ENCODE measurements around the gene GTF3C5. TPM values are rescaled to one million over a fixed set of nuclear protein-coding genes. Genes with fewer than 3 reads are reported as not detected.

GTF3C5 gene
- total and polyA plus RNA-seq, 2 of the 4 experiments (the other 2 are of a cell fraction) = 49.1 to 52.3 TPM

GRCh38 chr9:133003671-133004090, 27.1 kb upstream of the GTF3C5 start:
- H3K27me3 ChIP-seq (ENCODE audit: control insufficient read depth, insufficient read depth, low read length) = peaks cover 67% of the 10 kb centered on the region
- H2AK9ac ChIP-seq (replicated peaks; ENCODE audit: low read depth, low read length, poor library complexity) = no peak overlapping the region
- no peaks in the 10 kb centered on the region for H3K4me1 ChIP-seq (ENCODE audit: control insufficient read depth, insufficient read depth, low read length)
- no peak overlapping the region for H3K18ac ChIP-seq (ENCODE audit: low read depth, low read length)
- H4K20me1 ChIP-seq (ENCODE audit: insufficient read depth, low read length) = no peaks in the 10 kb centered on the region
- H3K4ac ChIP-seq (ENCODE audit: low read depth, low read length) = no peak overlapping the region
- no peaks in the 10 kb centered on the region for H3K79me1 ChIP-seq (ENCODE audit: low read depth in 1 of 2, low read length in 2 of 2)
- H3K27ac ChIP-seq (ENCODE audit: insufficient read depth, low read length) = no peak overlapping the region
- peak overlapping the region; percentile 14 for H2AFZ ChIP-seq (replicated peaks; ENCODE audit: low read length, poor library complexity)
- H2BK15ac ChIP-seq (ENCODE audit: low read depth, low read length) = no peak overlapping the region
- H3K9ac ChIP-seq (ENCODE audit: low read depth, low read length) = no peak overlapping the region
- no peak overlapping the region for H2AK5ac ChIP-seq (ENCODE audit: low read depth, low read length)
- no TSS peak for BruUV-seq (replicated peaks)
- H3K9me3 ChIP-seq (ENCODE audit: control insufficient read depth, insufficient read depth, low read length) = no peaks in the 10 kb centered on the region
- DNase-seq (no peak), ATAC-seq (ENCODE audit: low read depth) (no peak)
- ChIA-PET POLR2A (ENCODE audit: unreplicated experiment) (no interaction called here), CTCF (interaction anchor here (0.8 kb wide), 1 partner anchor 18 kb away, joined by 3 read pairs; no protein-coding TSS in a partner anchor)
- WGBS, 2 experiments (ENCODE audit: extremely low coverage in 2 of 2, insufficient read length in 1 of 2) = 24% methylated on average over 5 of the region's 9 CpGs; no CpG with 5 or more reads in 1 of the 2 experiments
- no peak overlapping the region for H3K56ac ChIP-seq (ENCODE audit: extremely low read depth, insufficient read depth, low read length)
- no peak overlapping the region for H2BK120ac ChIP-seq (ENCODE audit: low read depth, low read length)
- no peak overlapping the region for H2BK5ac ChIP-seq (ENCODE audit: low read depth, low read length, poor library complexity, severe bottlenecking)
- no peaks in the 10 kb centered on the region for H3K36me3 ChIP-seq (ENCODE audit: control insufficient read depth, insufficient read depth, low read length)
- H3K9me1 ChIP-seq (ENCODE audit: insufficient read depth, low read length) = no peaks in the 10 kb centered on the region
- no peak overlapping the region for H4K8ac ChIP-seq (ENCODE audit: low read depth in 2 of 2, low read length in 2 of 2)
- no peak overlapping the region for H4K91ac ChIP-seq (ENCODE audit: insufficient read depth, low read depth, low read length)
- no peak overlapping the region for H3K14ac ChIP-seq (replicated peaks; ENCODE audit: low read depth, low read length)
- dilution Hi-C loops (cut with HindIII; ENCODE audit: low sequenced_read_pairs, unreplicated experiment) (no loop called here), intact Hi-C loops (cut with micrococcal nuclease) (no loop called here), in situ Hi-C loops (cut with MboI; ENCODE audit: low sequenced_read_pairs) (no loop called here)
- no peak overlapping the region for H3K4me3 ChIP-seq (ENCODE audit: insufficient read depth, low read depth, low read length)
- H3K23ac ChIP-seq (ENCODE audit: low read depth, low read length) = no peak overlapping the region
- TF ChIP-seq SMC3 (IDR thresholded peaks at IDR 0.05; ENCODE audit: low read depth, low read length) (no peak), RFX5 (IDR thresholded peaks at IDR 0.05; ENCODE audit: low read depth, low read length) (no peak), RAD21 (IDR thresholded peaks at IDR 0.05; ENCODE audit: low read length) (no peak), MXI1 (IDR thresholded peaks at IDR 0.05; ENCODE audit: borderline replicate concordance, low read depth, low read length) (no peak), BHLHE40 (IDR thresholded peaks at IDR 0.05; ENCODE audit: low read depth, low read length) (no peak), NFE2L2 (IDR thresholded peaks at IDR 0.05; ENCODE audit: low read depth, low read length) (no peak), CEBPB (IDR thresholded peaks at IDR 0.05; ENCODE audit: low read depth, low read length) (no peak), CHD1 (IDR thresholded peaks at IDR 0.05; ENCODE audit: low read depth, low read length) (no peak), MAZ (IDR thresholded peaks at IDR 0.05; ENCODE audit: borderline replicate concordance, low read depth, low read length) (no peak), MAFK (IDR thresholded peaks at IDR 0.05; ENCODE audit: low read depth, low read length) (no peak), FOS (IDR thresholded peaks at IDR 0.05; ENCODE audit: low read depth, low read length) (no peak), RCOR1 (IDR thresholded peaks at IDR 0.05; ENCODE audit: insufficient replicate concordance, low read length) (no peak), USF2 (IDR thresholded peaks at IDR 0.05; ENCODE audit: low read depth, low read length) (no peak)
- H3K4me2 ChIP-seq (ENCODE audit: low read depth, low read length) = no peak overlapping the region
- no peak overlapping the region for H2BK20ac ChIP-seq (ENCODE audit: low read depth, low read length)
- H4K5ac ChIP-seq (ENCODE audit: low read depth, low read length) = no peak overlapping the region
